GM12878 (cell line): Measurements from ENCODE around the gene FBXO5. TPM values are rescaled to one million over a fixed set of nuclear protein-coding genes. Genes with fewer than 3 reads are reported as not detected.

Experiments used
- ASH2L ChIP-seq: fragments of 300-600, 200-600 bp; sonication (generic); IDR thresholded peaks from 2 replicates; pipeline ENCODE4 v1.6.1; 2017; ENCODE audit warnings: low read depth, mild to moderate bottlenecking, borderline replicate concordance
- CBX3 ChIP-seq: fragments of 200-600 bp; sonication (generic); IDR thresholded peaks from 2 replicates; pipeline ENCODE4 v1.6.1; 2016; ENCODE audit warnings: low read depth, borderline replicate concordance
- CBX5 ChIP-seq: sonication (generic); IDR thresholded peaks from 2 replicates; pipeline ENCODE4 v1.6.1; 2016; ENCODE audit warnings: low read depth, moderate library complexity, mild to moderate bottlenecking, inconsistent platforms
- EP300 ChIP-seq, 2 experiments: fragments of 150-350 bp in 1 of 2; IDR thresholded peaks; 2 replicates each; pipeline ENCODE4 v1.6.1; 2011 to 2012; ENCODE audit warnings: low read depth in 2 of 2, low read length in 2 of 2, borderline replicate concordance in 1 of 2, improper control_type of control experiment in 1 of 2, inconsistent platforms in 1 of 2; ENCODE audit not compliant: control insufficient read depth in 1 of 2
- EZH2 ChIP-seq: IDR thresholded peaks from 2 replicates; pipeline ENCODE4 v1.6.1; 2012; ENCODE audit warnings: low read depth, mild to moderate bottlenecking, control low read depth, inconsistent platforms, low read length, borderline replicate concordance; ENCODE audit not compliant: control insufficient read depth
- KAT2A ChIP-seq: conservative IDR thresholded peaks from 2 replicates; pipeline ENCODE4 v1.6.1; 2011; ENCODE audit warnings: low read depth, low read length; ENCODE audit not compliant: control insufficient read depth
- NRF1 ChIP-seq: conservative IDR thresholded peaks from 2 replicates; pipeline ENCODE4 v1.6.1; 2011; ENCODE audit warnings: mild to moderate bottlenecking, low read depth, low read length, improper control_type of control experiment
- PAX8 ChIP-seq: fragments of 450-650 bp; IDR thresholded peaks from 2 replicates; pipeline ENCODE4 v1.6.1; 2017; ENCODE audit warnings: mild to moderate bottlenecking, moderate library complexity
- POLR2AphosphoS2 ChIP-seq: IDR thresholded peaks from 2 replicates; pipeline ENCODE4 v1.6.1; 2011; ENCODE audit warnings: low read depth, mild to moderate bottlenecking, low read length, improper control_type of control experiment, moderate library complexity
- POU2F2 ChIP-seq: IDR thresholded peaks from 3 replicates; pipeline ENCODE4 v1.6.1; 2011; ENCODE audit warnings: low read depth, mild to moderate bottlenecking, low read length, borderline replicate concordance
- PRDM15 ChIP-seq: fragments of 450-650 bp; formaldehyde crosslinking; IDR thresholded peaks from 2 replicates; pipeline ENCODE4 v1.4.0; 2020; ENCODE audit warnings: mild to moderate bottlenecking, moderate library complexity
- RELA ChIP-seq: fragments of 450-650 bp; IDR thresholded peaks from 2 replicates; pipeline ENCODE4 v1.8.0; 2014; ENCODE audit warnings: borderline replicate concordance; ENCODE audit not compliant: partially characterized antibody
- SKIL ChIP-seq: fragments of 450-650 bp; IDR thresholded peaks from 2 replicates; pipeline ENCODE4 v1.6.1; 2017; ENCODE audit warnings: mild to moderate bottlenecking, low read depth, inconsistent platforms; ENCODE audit not compliant: poor library complexity, severe bottlenecking
- YBX1 ChIP-seq: fragments of 450-650 bp; IDR thresholded peaks from 2 replicates; pipeline ENCODE4 v1.6.1; 2016; ENCODE audit warnings: antibody characterized with exemption
- polyA plus RNA-seq, 11 experiments: library from polyadenylated mRNA; depleted of rRNA in 4 of 11; unstranded in 6 of 11; stranded (reverse) in 5 of 11; fragments of >200 nt; fragmentation: Nextera tagmentation in 4 of 11; fragmentation: Illumina TruSeq in 1 of 11; extraction: Ambion mirVana in 4 of 11; extraction: Trizol in 1 of 11; gene quantifications; 1 replicate in 1 of 11; 2 replicates in 10 of 11; pipeline versions ENCODE4 v1.2.1 to v1.2.3, GENCODE V29; 2011 to 2016; ENCODE audit warnings: inconsistent platforms in 2 of 11, missing spikeins in 2 of 11, low read depth in 1 of 11
- total RNA-seq, 4 experiments: library from RNA; depleted of rRNA in 3 of 4; stranded (reverse); fragments of >200 nt in 3 of 4; fragmentation: Illumina TruSeq in 1 of 4; extraction: Trizol in 1 of 4; gene quantifications; 2 replicates each; pipeline versions ENCODE4 v1.2.1 to v1.2.3, GENCODE V29; 2013 to 2021
- TF ChIP-seq, protein P1 (sequence below): fragments of 450-650 bp; IDR thresholded peaks from 2 replicates; pipeline ENCODE4 v1.6.1; 2017; ENCODE audit warnings: low read depth, mild to moderate bottlenecking, moderate library complexity
- TF ChIP-seq, protein P2 (sequence below): fragments of 450-650 bp; IDR thresholded peaks from 2 replicates; pipeline ENCODE4 v1.6.1; 2017; ENCODE audit warnings: mild to moderate bottlenecking
- TF ChIP-seq, protein P3 (sequence below): fragments of 450-650 bp; IDR thresholded peaks from 2 replicates; pipeline ENCODE4 v1.6.1; 2016; ENCODE audit warnings: mild to moderate bottlenecking

Gene FBXO5
- total and polyA plus RNA-seq, 10 of the 15 experiments (the other 5 are each of a cell fraction or from before 2014, with no cell fraction given) = 13.6 to 62.2 (median 37.7) TPM

GRCh38 chr6:152982904-152983636 lies at the start of gene FBXO5 (continued):
- TF ChIP-seq SKIL (peak; percentile 75), ASH2L (no peak), PAX8 (no peak), KAT2A (no peak), CBX3 (no peak), EZH2 (no peak), RELA (no peak), NRF1 (no peak), YBX1 (no peak), POU2F2 (peak; percentile 78; the same call in 1 of the 3 replicates), PRDM15 (CRISPR knock-in tag) (no peak), EP300 (IDR thresholded peaks at IDR 0.05; ENCODE audit: borderline replicate concordance in 1 of 2, control insufficient read depth in 1 of 2, low read depth in 2 of 2, low read length in 2 of 2) (no peak), POLR2AphosphoS2 (no peak; the same call in 1 of the 2 replicates), CBX5 (peak; percentile 21; the same call in 1 of the 2 replicates)
- TF ChIP-seq, protein P1, sequence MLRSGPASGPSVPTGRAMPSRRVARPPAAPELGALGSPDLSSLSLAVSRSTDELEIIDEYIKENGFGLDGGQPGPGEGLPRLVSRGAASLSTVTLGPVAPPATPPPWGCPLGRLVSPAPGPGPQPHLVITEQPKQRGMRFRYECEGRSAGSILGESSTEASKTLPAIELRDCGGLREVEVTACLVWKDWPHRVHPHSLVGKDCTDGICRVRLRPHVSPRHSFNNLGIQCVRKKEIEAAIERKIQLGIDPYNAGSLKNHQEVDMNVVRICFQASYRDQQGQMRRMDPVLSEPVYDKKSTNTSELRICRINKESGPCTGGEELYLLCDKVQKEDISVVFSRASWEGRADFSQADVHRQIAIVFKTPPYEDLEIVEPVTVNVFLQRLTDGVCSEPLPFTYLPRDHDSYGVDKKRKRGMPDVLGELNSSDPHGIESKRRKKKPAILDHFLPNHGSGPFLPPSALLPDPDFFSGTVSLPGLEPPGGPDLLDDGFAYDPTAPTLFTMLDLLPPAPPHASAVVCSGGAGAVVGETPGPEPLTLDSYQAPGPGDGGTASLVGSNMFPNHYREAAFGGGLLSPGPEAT = 0 out of 2 replicates have a peak, but pooled peaks have one; percentile 13
- TF ChIP-seq, protein P2, sequence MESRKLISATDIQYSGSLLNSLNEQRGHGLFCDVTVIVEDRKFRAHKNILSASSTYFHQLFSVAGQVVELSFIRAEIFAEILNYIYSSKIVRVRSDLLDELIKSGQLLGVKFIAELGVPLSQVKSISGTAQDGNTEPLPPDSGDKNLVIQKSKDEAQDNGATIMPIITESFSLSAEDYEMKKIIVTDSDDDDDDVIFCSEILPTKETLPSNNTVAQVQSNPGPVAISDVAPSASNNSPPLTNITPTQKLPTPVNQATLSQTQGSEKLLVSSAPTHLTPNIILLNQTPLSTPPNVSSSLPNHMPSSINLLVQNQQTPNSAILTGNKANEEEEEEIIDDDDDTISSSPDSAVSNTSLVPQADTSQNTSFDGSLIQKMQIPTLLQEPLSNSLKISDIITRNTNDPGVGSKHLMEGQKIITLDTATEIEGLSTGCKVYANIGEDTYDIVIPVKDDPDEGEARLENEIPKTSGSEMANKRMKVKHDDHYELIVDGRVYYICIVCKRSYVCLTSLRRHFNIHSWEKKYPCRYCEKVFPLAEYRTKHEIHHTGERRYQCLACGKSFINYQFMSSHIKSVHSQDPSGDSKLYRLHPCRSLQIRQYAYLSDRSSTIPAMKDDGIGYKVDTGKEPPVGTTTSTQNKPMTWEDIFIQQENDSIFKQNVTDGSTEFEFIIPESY = no peak
- TF ChIP-seq, protein P3, sequence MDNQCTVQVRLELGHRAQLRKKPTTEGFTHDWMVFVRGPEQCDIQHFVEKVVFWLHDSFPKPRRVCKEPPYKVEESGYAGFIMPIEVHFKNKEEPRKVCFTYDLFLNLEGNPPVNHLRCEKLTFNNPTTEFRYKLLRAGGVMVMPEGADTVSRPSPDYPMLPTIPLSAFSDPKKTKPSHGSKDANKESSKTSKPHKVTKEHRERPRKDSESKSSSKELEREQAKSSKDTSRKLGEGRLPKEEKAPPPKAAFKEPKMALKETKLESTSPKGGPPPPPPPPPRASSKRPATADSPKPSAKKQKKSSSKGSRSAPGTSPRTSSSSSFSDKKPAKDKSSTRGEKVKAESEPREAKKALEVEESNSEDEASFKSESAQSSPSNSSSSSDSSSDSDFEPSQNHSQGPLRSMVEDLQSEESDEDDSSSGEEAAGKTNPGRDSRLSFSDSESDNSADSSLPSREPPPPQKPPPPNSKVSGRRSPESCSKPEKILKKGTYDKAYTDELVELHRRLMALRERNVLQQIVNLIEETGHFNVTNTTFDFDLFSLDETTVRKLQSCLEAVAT = no peak; the same call in 1 of the 2 replicates
